Bone marrow (tissue), 2 donors: ENCODE measurements around the gene RERE.
A peak's percentile ranks its signal among the peaks of the same experiment; 100 is the strongest.

Experiments
- DNase-seq, 2 donors: peaks; one replicate each; lab custom pipeline; 2025; lab: John Stamatoyannopoulos, UW

The RERE gene

DNA sequence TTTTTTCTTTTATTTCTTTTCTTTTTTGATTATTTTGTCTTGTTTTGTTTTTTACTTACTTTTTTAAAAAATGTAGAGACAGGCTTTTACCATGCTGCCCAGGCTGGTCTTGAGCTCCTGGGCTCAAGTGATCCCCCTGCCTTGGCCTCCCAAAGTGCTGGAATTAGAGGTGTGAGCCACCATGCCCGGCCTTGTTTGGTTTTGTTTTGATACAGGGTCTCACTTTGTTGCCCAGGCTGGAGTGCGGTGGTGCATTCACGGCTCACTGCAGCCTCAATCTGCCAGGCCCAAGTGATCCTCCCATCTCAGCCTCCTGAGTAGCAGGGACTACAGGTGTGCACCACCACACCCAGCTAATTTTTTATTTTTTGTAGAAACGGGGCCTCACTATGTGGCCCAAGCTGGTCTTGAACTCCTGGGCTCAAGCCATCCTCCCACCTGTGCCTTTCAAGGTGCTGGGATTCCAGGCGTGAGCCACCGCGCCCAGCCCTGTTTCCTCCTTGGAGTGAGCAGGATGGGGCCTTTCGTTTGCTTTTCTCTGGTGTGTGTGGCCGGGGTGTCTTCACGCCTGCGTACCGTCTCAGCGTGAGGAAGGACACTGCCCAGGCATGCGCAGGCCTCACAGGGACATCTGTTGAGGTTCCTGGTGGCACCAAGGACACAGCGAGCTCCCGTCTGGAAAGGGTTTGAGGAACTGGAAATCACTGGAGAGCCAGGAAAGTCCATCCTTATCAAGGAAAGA is 484.0 kb downstream of the RERE start:
- no peak for DNase-seq

- DNase-seq, result no peak
These were observed 484.6 kb downstream of the RERE start for GRCh38 chr1:8332806-8333205.

DNA sequence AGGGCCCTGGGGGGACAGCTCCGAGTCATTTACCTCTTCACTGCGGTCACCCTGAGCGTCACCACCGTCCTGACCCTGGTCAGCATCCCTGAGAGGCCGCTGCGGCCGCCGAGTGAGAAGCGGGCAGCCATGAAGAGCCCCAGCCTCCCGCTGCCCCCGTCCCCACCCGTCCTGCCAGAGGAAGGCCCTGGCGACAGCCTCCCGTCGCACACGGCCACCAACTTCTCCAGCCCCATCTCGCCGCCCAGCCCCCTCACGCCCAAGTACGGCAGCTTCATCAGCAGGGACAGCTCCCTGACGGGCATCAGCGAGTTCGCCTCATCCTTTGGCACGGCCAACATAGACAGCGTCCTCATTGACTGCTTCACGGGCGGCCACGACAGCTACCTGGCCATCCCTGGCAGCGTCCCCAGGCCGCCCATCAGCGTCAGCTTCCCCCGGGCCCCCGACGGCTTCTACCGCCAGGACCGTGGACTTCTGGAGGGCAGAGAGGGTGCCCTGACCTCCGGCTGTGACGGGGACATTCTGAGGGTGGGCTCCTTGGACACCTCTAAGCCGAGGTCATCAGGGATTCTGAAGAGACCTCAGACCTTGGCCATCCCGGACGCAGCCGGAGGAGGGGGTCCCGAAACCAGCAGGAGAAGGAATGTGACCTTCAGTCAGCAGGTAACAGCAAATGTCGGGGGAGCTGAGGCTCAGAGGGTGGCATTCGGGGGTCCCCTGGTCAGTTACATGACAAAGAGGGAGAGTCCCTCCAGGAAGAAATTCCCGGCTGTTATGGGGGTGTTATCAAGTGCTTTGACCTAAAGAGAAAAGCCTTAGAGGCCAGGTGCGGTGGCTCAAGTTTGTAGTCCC is 486.9 kb downstream of the RERE start:
- no peak for DNase-seq

DNA sequence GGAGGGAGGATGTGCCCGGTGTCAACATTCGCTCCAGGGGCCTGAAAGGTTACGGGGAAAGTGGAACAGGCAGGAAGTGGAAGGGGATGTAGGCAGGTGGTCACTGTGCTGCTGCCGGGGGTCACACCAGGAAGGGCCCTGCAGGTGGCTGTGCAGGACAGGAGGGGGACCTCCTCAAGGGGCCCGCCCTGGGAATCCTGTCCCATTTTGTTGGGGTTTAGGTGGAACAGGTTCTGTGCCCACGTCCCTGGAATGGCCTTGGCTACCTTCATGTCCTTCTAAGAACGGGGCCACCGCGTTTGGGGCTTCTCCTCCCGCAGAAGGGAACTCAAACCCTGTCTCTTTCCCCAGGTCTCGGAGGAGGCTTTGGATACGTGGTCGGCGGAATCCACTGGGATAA is 487.6 kb downstream of the RERE start:
- no peak for DNase-seq

GRCh38 chr1:8329439-8329838 is 488.0 kb downstream of the RERE start:
- no peak for DNase-seq

DNA sequence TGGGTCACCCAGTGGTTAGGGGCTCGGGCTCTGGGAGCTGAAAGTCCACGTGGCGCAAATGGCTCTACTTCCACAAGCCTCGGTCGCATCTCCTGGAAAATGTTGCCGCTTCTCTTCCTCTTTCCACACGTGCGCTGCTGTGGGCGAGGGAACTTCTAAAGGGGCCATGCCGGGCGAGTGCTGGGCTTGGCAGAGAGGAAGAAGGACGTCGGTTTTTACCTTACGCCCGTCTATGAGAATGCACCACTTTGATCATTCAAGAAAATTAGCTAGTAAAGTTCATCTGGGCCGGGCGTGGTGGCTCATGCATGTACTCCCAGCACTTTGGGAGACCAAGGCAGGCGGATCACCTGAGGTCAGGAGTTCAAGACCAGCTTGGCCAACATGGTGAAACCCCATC is 489.2 kb downstream of the RERE start:
- DNase-seq, result no peak

DNA sequence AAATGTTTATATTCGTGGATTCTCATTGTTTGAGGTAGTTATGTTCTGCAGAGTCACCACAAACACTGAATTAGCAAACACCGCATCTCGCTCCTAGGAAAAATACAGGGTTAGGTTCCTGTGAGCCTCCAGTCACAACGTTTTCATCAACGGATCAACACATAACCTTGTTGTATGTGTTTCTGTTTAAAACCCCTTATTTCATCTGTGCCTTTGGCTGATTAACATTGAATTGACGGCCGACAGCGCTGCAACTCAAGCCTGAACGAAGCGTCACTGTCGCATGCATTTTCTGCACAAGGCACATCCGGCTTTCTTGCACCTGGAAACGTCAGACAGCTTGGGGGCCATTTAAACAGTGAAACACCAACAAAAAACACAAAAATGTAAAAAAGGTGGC is 491.2 kb downstream of the RERE start:
- DNase-seq, result no peak

DNA sequence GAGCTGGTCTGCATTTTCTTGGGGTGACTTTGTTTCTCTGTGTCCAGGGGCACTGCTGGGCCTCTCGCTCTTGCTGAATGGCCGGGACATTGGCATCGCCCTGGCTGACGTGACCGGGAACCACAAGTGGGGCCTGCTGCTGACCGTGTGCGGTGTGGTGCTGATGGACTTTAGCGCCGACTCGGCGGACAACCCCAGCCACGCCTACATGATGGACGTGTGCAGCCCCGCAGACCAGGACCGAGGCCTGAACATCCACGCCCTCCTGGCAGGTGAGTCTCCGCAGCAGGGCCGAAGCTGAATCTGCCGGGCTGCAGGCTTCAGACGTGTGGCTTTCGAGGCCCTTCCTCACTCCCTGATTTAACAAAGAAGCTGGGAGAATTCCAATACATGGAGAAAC is 491.7 kb downstream of the RERE start:
- no peak for DNase-seq

GRCh38 chr1:8324176-8324810 is 493.1 kb downstream of the RERE start:
- no peak for DNase-seq

DNA sequence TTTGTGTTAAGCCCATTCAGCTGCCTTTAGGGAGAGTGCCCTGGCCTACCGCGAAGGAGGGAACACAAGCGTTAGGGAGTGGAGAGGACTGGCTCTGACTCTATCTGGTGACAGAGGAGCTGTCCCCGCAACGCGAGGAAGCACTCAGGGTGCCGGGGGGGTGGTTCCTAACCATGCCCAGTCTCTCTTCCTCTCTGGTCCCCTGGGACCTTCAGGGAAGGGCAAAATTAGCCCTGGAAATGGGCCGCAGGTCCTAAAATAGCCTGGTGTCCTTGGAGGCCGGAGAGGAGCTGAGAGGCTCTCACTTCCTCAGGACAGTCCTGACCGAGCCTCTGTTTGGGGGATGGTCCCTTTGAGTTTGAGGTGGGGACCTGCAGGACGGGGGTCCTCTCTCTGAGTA is 493.7 kb downstream of the RERE start:
- no peak for DNase-seq

DNA sequence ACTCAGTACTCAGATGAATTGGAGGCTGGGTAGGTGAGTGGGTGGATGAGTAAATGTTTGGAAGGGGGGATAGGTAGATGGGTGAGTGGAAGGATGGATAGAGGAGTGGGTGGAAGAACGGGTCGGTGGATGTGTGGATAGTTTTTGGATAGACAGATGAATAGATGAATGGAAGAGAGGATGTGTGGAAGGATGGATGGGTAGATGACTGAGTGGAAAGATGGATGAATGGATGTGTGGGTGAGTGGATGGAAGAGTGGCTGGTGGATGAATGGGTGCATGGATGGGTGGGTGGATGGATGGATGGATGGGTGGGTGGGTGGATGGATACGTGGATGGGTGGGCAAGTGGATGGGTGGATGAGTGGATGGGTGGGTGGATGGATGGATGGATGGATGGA is 495.8 kb downstream of the RERE start:
- DNase-seq, result no peak

DNA sequence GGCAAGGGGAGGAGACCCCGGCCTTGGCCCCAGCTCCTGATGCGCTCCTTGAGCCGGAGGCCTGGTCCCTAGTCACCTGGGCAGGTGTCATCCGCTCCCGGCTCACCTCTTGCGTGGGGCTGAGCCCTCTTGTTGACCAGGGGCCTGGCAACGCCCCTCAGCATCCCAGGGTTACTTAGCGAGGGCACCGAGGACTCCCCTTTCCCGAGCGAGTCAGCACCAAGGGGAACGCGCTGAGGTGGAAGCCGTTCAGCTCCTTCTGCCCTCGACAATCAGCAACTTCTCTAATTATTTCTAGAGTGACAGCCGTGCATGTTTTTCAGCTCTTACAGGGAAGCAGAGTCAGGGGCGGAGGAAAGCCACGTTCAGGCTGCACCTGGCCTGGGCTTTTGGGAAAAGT is 499.0 kb downstream of the RERE start:
- no peak for DNase-seq

DNA sequence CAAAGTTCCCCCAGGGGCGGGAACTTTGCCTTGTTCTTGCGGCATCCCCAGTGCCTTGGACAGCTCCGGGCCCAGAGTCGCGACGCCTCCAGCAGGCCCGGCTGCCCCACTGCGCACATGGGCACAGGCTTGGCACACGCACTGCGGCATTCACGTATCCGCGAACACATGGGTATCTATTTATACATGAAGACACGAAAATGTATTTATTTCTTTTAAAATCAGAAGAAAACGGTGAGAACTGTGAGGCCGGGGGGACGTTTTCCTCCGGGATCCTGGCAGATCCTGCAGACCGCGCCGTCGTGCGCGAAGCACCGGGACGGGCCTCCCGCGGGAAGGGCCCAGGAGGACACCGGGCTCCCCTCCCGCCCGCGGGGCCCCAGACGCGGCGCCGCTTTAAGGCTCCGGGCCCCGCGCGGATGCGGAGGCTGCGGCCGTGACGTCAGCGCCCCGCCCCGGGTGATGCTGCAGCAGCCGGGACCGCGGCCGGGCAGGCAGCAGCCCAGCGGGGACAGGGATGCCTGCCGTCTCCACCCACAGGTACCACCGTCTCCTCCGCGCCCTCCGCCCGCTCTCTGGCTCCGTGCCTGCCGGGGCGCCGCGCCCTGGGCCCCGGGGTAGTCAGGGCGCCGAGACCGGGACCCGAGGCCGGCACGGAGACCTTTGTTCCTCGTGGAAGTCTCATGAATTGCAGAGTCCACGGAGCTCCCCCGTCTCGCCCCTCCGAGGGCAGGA is 499.6 kb downstream of the RERE start, which contains the start of gene SLC45A1:
Gene SLC45A1, plus strand, starts transcription at position 468 of the 735 bp plus-strand sequence. CDS start 6,216 bp downstream, outside the sequence.
- DNase-seq, result peak in 1 of 2 donors; percentile 36

- DNase-seq, result no peak
These were observed 501.6 kb downstream of the RERE start for GRCh38 chr1:8315573-8316475.

DNA sequence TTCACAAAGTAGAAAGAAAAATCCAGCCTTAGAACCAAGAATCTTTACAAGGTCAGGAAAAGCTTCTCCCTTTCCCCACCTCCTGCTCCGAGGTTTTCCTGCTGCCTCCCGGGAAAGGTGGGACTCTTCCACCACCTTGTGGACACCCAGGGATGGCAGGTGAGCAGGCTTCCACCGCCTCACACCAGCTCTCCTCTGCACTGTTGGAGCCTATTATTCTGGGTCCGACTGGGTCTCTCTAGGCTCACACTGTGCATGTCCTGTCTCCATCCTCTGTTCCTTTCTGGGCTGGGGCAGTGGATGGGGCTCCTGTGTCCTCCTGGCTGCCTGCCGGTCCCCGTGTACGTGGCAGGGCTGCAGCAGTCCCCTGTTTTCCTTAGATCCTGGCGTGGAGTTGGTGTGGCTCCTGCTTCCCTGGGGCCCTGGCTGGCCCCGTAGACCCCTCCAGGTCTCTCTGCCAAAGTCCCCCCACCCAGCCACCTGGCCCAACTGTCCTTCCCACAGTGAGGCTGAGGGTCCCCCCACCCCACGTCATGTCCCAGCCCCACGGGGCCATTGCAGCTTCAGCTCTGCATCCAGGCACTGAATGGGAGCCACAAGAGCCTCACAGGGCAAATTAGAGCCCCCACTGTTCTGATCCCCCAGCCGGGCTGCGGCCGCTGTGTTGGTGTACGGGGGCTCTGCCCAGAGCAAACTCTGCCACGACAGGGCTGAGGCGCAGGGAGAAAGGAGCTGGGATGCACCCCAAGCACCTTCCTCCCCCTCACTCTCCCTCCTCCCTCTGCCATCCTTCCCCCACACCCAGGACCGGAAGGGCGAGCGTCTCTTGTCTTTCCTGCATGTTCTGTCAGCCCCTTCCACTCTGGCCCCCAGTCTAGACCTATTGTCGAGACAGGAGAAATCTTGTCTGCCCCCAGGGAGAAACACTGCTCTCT is 502.8 kb downstream of the RERE start:
- no peak for DNase-seq

DNA sequence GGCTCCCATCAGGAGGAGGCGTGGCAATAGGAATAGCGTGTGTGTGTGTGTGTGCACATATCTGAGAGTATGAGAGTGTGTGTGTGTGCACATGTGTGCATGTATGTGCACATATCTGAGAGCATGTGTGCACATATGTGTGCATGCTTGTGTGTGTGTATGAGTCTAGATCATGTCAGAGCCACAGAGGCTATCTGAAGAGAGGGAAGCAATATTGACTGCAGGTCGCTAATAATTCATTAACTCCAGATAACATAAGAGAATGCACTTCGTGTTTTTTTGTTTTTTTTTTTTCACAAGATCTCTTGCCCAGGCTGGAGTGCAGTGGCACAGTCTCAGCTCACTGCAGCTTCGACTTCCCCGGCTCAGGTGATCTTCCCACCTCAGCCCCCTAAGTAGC is 504.2 kb downstream of the RERE start:
- DNase-seq, result no peak

GRCh38 chr1:8312235-8313218 is 504.9 kb downstream of the RERE start:
- DNase-seq, result no peak

DNA sequence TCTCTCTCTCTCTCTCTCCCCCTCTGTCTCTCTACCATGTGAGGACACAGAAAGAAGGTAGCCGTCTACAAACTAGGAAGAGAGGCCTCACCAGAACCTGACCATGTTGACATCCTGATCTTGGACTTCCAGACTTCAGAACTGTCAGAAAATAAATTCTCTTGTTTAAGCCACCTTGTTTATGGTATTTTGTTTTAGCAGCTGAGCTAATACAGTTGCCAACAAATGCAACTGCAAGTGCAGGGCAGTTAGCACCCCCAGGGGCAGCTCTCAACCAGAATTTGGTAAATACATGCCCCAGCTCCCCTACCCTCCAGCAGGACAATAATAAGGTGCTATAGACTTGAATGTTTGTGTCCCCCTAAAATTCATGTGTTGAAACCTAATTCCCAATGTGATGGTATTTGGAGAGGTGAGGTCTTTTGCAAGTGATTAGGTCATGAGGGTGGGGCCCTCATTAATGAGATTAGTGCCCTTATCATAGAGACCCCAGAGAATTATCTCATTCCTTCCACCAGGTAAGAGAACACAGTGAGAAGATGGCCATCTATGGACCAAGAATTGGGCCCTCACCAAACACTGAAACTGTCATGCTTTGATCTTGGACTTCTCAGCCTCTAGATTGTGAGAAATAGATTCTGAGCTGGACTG is 506.2 kb downstream of the RERE start:
- DNase-seq, result no peak
